AG04450 (cell line): ENCODE measurements around the gene NTNG2. TPM values are rescaled to one million over a fixed set of nuclear protein-coding genes. Genes with fewer than 3 reads are reported as not detected.

Experiments used
- CTCF ChIA-PET: fragments of 300-600, 350-600 bp; formaldehyde crosslinking; extraction: SDS; loops from one replicate; lab custom pipeline; 2022; ENCODE audit warnings: antibody characterized with exemption, inconsistent platforms; lab: Charles Lee
- POLR2A ChIA-PET: fragments of 350-600 bp; formaldehyde crosslinking; extraction: SDS; loops from one replicate; lab custom pipeline; 2021; ENCODE audit warnings: antibody characterized with exemption, inconsistent platforms; lab: Yijun Ruan, JAX
- DNase-seq: peaks from one replicate; pipeline ENCODE4 v3.0.0-alpha.2; 2011; ENCODE audit warnings: low read depth, low spot score
- H3K27ac ChIP-seq: one replicate; pipeline ENCODE4 v1.5.1; 2012; ENCODE audit warnings: low read depth, low read length, control low read depth
- H3K27me3 ChIP-seq: one replicate; pipeline ENCODE4 v1.6.0; 2012; ENCODE audit warnings: low read length; ENCODE audit not compliant: control insufficient read depth, insufficient read depth
- H3K4me3 ChIP-seq: 2 replicates; pipeline ENCODE4 v1.5.1; 2011; ENCODE audit warnings: mild to moderate bottlenecking, low read depth, low read length, control low read depth
- H3K9me3 ChIP-seq: 2 replicates; pipeline ENCODE4 v1.5.1; 2012; ENCODE audit warnings: low read length; ENCODE audit not compliant: control insufficient read depth, insufficient read depth
- polyA plus RNA-seq: library from polyadenylated mRNA; depleted of rRNA; stranded (reverse); fragments of >200 nt; gene quantifications from 2 replicates; pipeline ENCODE4 v1.2.3, GENCODE V29; 2011
- TF ChIP-seq, protein P1 (sequence below): IDR thresholded peaks from 2 replicates; pipeline ENCODE4 v1.5.1; 2011; ENCODE audit warnings: low read depth, low read length, control low read depth, inconsistent platforms

Gene NTNG2
- polyA plus RNA-seq, 1 experiment, result 0.93 TPM

DNA sequence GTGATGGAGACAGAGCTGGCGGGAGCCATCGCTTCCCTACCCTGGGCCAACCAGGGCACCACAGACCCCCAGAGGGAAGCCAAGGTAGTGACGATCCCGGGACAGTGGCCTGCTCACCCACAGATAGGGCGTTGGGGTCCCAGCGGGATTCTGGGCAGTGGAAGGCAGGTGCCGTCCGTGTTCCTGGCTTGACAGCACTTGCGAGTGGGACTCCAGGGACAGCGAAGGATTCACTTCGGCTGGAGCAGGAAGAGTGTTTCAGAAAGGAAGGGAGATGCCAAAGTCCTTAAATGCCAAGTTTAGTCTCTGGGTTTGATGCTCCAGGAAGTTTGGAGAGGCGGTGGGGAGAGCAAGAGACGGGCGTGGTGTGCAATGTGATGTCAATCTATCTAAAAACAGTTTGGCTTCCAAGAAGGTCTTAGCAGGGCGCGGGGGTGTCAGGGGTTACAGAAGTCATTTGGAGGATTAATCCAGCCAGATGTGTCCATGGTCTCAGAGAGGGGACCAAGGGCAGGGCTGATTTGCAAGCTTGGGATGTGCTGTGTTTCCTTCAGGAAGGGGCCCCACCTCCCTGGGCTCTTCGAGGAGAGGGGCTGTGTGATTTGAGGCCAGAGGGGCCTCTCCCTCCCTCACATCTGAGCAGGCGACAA, 74.9 kb downstream of the NTNG2 start:
- no peak overlapping the region for H3K4me3 ChIP-seq
- TF ChIP-seq, protein P1, sequence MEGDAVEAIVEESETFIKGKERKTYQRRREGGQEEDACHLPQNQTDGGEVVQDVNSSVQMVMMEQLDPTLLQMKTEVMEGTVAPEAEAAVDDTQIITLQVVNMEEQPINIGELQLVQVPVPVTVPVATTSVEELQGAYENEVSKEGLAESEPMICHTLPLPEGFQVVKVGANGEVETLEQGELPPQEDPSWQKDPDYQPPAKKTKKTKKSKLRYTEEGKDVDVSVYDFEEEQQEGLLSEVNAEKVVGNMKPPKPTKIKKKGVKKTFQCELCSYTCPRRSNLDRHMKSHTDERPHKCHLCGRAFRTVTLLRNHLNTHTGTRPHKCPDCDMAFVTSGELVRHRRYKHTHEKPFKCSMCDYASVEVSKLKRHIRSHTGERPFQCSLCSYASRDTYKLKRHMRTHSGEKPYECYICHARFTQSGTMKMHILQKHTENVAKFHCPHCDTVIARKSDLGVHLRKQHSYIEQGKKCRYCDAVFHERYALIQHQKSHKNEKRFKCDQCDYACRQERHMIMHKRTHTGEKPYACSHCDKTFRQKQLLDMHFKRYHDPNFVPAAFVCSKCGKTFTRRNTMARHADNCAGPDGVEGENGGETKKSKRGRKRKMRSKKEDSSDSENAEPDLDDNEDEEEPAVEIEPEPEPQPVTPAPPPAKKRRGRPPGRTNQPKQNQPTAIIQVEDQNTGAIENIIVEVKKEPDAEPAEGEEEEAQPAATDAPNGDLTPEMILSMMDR, result no peak
- no peaks in the 10 kb centered on the region; the same call in 1 of the 2 replicates for H3K9me3 ChIP-seq
- ChIA-PET CTCF (interaction anchor here (0.5 to 9.1 kb wide), 39 partner anchors 11 to 615 kb away, joined by 3 to 154 read pairs (median 3); no protein-coding TSS in a partner anchor), POLR2A (no interaction called here)
- peaks cover 68% of the 10 kb centered on the region for H3K27me3 ChIP-seq
- no peak overlapping the region for H3K27ac ChIP-seq
- no peak for DNase-seq

DNA sequence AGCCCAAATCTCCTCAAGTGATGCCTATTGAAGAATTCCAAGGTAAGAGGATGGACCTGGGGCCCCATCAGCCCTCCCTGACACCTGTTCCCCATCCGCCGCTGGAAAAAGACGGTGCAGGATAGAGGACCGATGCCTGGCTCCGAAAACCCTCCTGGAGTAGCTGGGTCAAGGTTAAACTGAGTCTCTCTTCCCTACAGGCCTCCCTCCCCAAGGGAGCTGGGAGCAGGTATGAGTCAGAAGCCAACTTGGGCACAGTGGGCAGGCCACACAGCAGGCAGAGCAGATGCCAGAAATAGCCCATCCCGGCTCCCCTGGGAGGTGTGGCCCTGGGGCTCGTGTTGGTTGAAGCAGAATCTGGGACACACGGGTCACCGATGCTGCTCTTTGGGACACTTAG, 75.6 kb downstream of the NTNG2 start:
- no peak for DNase-seq
- Histone ChIP-seq H3K9me3 (no peaks in the 10 kb centered on the region; the same call in 1 of the 2 replicates), H3K27me3 (peaks cover 64% of the 10 kb centered on the region), H3K27ac (no peak overlapping the region), H3K4me3 (no peak overlapping the region)
- TF ChIP-seq, protein P1, result no peak
- POLR2A ChIA-PET, result no interaction called here
- CTCF ChIA-PET, result interaction anchor here (1.2 to 9.1 kb wide), 10 partner anchors 10 to 585 kb away, joined by 3 to 154 read pairs (median 4); no protein-coding TSS in a partner anchor

DNA sequence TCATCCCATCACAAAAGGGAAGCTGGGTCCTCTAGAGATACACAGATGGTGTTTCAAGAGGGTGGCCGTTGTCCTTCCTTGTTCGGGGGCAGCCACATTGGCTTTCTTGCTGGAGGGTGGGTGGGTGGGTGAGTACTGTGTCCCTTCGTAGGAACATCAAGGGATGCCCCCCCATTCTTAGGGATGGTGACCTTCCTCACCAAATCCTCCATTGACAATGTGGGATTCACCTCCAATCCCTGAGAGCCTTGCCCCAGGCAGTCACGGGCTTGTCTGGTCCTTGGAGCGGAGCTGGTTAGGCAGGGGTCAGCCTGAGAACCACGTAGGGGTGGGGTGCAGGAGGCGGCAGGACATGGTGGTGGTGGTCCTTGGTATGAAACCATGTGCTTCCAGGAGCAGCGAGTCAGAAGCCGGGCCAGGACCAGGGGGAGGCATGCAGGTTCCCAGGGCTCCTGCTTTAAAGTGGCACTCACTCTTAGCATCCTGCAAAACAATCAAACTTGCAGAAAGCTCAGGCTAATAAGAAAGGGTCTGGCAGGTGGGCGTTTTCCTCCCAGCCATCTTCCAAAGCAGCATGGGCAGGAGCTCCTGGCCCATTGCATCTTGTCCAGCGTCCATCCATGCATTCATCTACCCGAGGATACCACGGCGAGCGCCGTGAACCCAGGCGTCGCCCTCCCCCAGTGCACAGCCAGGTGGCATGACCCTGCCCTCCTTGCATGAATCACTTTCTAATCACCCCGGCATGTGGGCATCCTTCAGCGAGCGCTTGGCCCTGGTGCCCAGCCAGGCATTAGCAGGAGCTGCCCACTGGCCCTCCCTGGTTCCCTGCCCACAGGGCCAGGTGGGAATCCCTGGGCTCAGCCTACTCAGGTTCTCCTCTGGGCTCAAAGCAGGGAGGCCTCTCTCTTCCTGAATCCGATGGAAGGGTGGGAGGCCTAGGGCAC, 76.4 kb downstream of the NTNG2 start:
- TF ChIP-seq, protein P1, result no peak
- ChIA-PET CTCF (interaction anchor here (0.5 to 9.1 kb wide), 5 partner anchors 9 to 476 kb away, joined by 3 to 154 read pairs (median 22); no protein-coding TSS in a partner anchor), POLR2A (no interaction called here)
- peaks cover 66% of the 10 kb centered on the region for H3K27me3 ChIP-seq
- DNase-seq, result no peak
- H3K4me3 ChIP-seq, result no peak overlapping the region
- no peak overlapping the region for H3K27ac ChIP-seq
- H3K9me3 ChIP-seq, result no peaks in the 10 kb centered on the region; the same call in 1 of the 2 replicates

GRCh38 chr9:132238992-132239391, 77.1 kb downstream of the NTNG2 start:
- no peaks in the 10 kb centered on the region; the same call in 1 of the 2 replicates for H3K9me3 ChIP-seq
- CTCF ChIA-PET, result interaction anchor here (1.0 to 9.1 kb wide), 3 partner anchors 30 to 477 kb away, joined by 3 to 154 read pairs (median 60); no protein-coding TSS in a partner anchor
- peaks cover 62% of the 10 kb centered on the region for H3K27me3 ChIP-seq
- H3K4me3 ChIP-seq, result no peak overlapping the region
- POLR2A ChIA-PET, result no interaction called here
- DNase-seq, result no peak
- TF ChIP-seq, protein P1, result no peak
- H3K27ac ChIP-seq, result no peak overlapping the region
